Cardiac muscle cell (in vitro differentiated cells and primary cell): ENCODE measurements around the gene UBQLN1. TPM values are rescaled to one million over a fixed set of nuclear protein-coding genes. Genes with fewer than 3 reads are reported as not detected.
A peak's percentile ranks its signal among the peaks of the same experiment; 100 is the strongest.
"Not testable (repeated sequence)": the region's sequence is repeated elsewhere in the genome, so short reads cannot be mapped to it uniquely, and the experiment has no call there.

Source experiments
- DNase-seq, 2 donors: peaks; one replicate each; pipeline versions ENCODE4 v3.0.0 to v3.0.0-alpha.2; 2010 to 2017; ENCODE audit warnings: low read depth in 1 of 2, low spot score in 1 of 2
- H3K27ac ChIP-seq: fragments of 200-600 bp; sonication (generic); 2 replicates; pipeline ENCODE4 v1.5.1; 2016
- H3K27me3 ChIP-seq: fragments of 200-600 bp; sonication (generic); 2 replicates; pipeline ENCODE4 v1.6.0; 2016; ENCODE audit warnings: control low read depth
- H3K36me3 ChIP-seq: fragments of 200-600 bp; sonication (generic); 2 replicates; pipeline ENCODE4 v1.5.1; 2016; ENCODE audit warnings: control low read depth
- H3K4me1 ChIP-seq: fragments of 200-600 bp; sonication (generic); 2 replicates; pipeline ENCODE4 v1.8.1; 2017; ENCODE audit warnings: low read depth, mild to moderate bottlenecking, mixed run types
- H3K4me3 ChIP-seq: fragments of 200-600 bp; sonication (generic); 2 replicates; pipeline ENCODE4 v1.5.1; 2016; ENCODE audit warnings: mild to moderate bottlenecking
- H3K9me3 ChIP-seq: fragments of 200-600 bp; sonication (generic); 2 replicates; pipeline ENCODE4 v1.5.1; 2017; ENCODE audit warnings: low read depth, mild to moderate bottlenecking, control low read depth
- polyA plus RNA-seq: library from polyadenylated mRNA; unstranded; fragments of >200 nt; fragmentation: Nextera tagmentation; extraction: Ambion mirVana; gene quantifications from 2 replicates; pipeline ENCODE4 v1.2.1, GENCODE V29; 2016
- total RNA-seq: library from RNA; depleted of rRNA; stranded (reverse); fragments of >200 nt; gene quantifications from 2 replicates; pipeline ENCODE4 v1.2.3, GENCODE V29; 2016
- TF ChIP-seq, protein P1 (sequence below): IDR thresholded peaks from 2 replicates; pipeline ENCODE4 v1.5.1; 2012; ENCODE audit warnings: low read depth, mild to moderate bottlenecking, low read length

UBQLN1 gene
- total and polyA plus RNA-seq, 2 experiments from 2014 or later, result 38.0 to 102 TPM

DNA sequence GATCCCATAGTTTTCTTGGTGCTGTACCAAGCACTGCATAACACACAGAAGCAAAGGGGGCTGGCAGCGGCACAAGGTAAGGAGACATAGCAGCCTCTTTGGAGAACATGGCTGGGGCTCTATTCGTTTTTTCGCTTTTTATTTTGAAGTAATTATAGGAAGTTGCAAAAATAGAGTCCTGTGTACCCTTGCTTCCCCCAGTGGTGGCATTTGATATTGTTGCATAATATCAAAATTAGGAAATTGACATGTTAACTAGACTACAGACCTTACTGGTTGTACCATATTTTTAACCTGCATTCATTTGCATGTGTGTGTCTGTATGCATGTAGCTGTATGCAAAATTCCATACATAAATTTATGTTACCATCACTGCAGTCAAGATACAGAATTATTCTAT is 6.6 kb upstream of the UBQLN1 start:
- H3K9me3 ChIP-seq, result no peaks in the 10 kb centered on the region
- DNase-seq, result no peak
- H3K27ac ChIP-seq, result no peak overlapping the region

GRCh38 chr9:83708515-83709158 is 879 bp upstream of the UBQLN1 start:
- DNase-seq, result peak; percentile 50 to 65
- peak overlapping the region; percentile 99 for H3K27ac ChIP-seq

More for the DNA sequence above, 6.6 kb upstream of the UBQLN1 start:
- no peaks in the 10 kb centered on the region for H3K27me3 ChIP-seq
- TF ChIP-seq, protein P1, sequence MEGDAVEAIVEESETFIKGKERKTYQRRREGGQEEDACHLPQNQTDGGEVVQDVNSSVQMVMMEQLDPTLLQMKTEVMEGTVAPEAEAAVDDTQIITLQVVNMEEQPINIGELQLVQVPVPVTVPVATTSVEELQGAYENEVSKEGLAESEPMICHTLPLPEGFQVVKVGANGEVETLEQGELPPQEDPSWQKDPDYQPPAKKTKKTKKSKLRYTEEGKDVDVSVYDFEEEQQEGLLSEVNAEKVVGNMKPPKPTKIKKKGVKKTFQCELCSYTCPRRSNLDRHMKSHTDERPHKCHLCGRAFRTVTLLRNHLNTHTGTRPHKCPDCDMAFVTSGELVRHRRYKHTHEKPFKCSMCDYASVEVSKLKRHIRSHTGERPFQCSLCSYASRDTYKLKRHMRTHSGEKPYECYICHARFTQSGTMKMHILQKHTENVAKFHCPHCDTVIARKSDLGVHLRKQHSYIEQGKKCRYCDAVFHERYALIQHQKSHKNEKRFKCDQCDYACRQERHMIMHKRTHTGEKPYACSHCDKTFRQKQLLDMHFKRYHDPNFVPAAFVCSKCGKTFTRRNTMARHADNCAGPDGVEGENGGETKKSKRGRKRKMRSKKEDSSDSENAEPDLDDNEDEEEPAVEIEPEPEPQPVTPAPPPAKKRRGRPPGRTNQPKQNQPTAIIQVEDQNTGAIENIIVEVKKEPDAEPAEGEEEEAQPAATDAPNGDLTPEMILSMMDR, result peak; percentile 23
- no peaks in the 10 kb centered on the region for H3K36me3 ChIP-seq
- no peaks in the 10 kb centered on the region for H3K4me1 ChIP-seq
- no peak overlapping the region for H3K4me3 ChIP-seq

DNA sequence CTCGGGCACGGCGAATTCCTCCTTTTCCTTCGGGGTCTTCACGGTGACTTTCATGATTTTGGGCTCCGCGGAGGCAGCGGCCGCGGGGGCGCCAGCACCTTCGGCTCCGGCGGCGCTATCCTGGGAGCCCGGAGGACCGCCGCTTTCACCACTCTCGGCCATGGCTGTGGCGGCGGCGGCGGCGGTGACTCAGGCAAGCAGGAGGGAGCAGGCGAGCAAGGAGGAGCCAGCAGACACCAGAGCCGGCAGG is 315 bp downstream of the UBQLN1 start:
- Histone ChIP-seq H3K36me3 (no peaks in the 10 kb centered on the region), H3K4me1 (no peaks in the 10 kb centered on the region), H3K27ac (peak overlapping the region; percentile 99), H3K4me3 (peak overlapping the region; percentile 92), H3K9me3 (no peaks in the 10 kb centered on the region), H3K27me3 (no peaks in the 10 kb centered on the region)
- TF ChIP-seq, protein P1, result no peak
- no peak for DNase-seq

More at GRCh38 chr9:83708515-83709158, 879 bp upstream of the UBQLN1 start:
- no peaks in the 10 kb centered on the region for H3K36me3 ChIP-seq
- no peaks in the 10 kb centered on the region for H3K9me3 ChIP-seq
- TF ChIP-seq, protein P1, result no peak
- no peaks in the 10 kb centered on the region for H3K27me3 ChIP-seq
- H3K4me3 ChIP-seq, result peak overlapping the region; percentile 92
- no peaks in the 10 kb centered on the region for H3K4me1 ChIP-seq

GRCh38 chr9:83706676-83707517 is 861 bp downstream of the UBQLN1 start:
- TF ChIP-seq, protein P1, result no peak
- peak overlapping the region; percentile 99 for H3K27ac ChIP-seq

DNA sequence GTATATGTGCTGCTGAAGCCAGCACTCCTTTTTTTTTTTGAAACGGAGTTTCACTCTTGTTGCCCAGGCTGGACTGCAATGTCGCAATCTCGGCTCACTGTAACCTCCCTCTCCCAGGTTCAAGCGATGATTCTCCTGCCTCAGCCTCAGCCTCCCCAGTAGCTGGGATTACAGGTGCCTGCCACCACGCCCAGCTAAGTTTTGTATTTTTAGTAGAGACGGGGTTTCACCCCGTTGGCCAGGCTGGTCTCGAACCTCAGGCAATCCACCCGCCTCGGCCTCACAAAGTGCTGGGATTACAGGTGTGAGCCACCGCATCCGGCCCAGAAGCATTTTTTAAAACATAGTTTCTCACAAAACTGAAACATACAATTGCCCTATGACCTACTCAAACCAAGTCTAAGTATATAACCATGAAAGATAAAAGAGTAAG is 2.5 kb downstream of the UBQLN1 start:
- not testable (repeated sequence) for H3K4me3 ChIP-seq

More at GRCh38 chr9:83706676-83707517, 861 bp downstream of the UBQLN1 start:
- no peaks in the 10 kb centered on the region for H3K27me3 ChIP-seq
- H3K36me3 ChIP-seq, result no peaks in the 10 kb centered on the region
- H3K4me3 ChIP-seq, result peak overlapping the region; percentile 92
- peak; percentile 39 to 80 for DNase-seq
- no peaks in the 10 kb centered on the region for H3K4me1 ChIP-seq
- H3K9me3 ChIP-seq, result no peaks in the 10 kb centered on the region

GRCh38 chr9:83701769-83702168 is 6.0 kb downstream of the UBQLN1 start:
- H3K4me3 ChIP-seq, result no peak overlapping the region
- H3K36me3 ChIP-seq, result no peaks in the 10 kb centered on the region
- H3K27me3 ChIP-seq, result no peaks in the 10 kb centered on the region
- peak in 1 of 2 donors; percentile 63 for DNase-seq
- no peaks in the 10 kb centered on the region for H3K9me3 ChIP-seq
- TF ChIP-seq, protein P1, result no peak
- H3K27ac ChIP-seq, result no peak overlapping the region
- H3K4me1 ChIP-seq, result no peaks in the 10 kb centered on the region

More for the DNA sequence above, 2.5 kb downstream of the UBQLN1 start:
- not testable (repeated sequence) for H3K4me1 ChIP-seq, H3K27ac ChIP-seq, H3K9me3 ChIP-seq, H3K27me3 ChIP-seq, H3K36me3 ChIP-seq
- peak in 1 of 2 donors; percentile 14 for DNase-seq
